Measurements from ENCODE around the gene VCL. TPM values are rescaled to one million over a fixed set of nuclear protein-coding genes. Genes with fewer than 3 reads are reported as not detected.
"Not testable (repeated sequence)": the region's sequence is repeated elsewhere in the genome, so short reads cannot be mapped to it uniquely, and the experiment has no call there.

Gene VCL
- total RNA-seq (2014; rRNA removed; shearing (Covaris generic)) = 47.1 and 53.0 TPM in 2 replicates

GRCh38 chr10:73997787-73998622 is at the start of gene VCL:
TSS of gene VCL (plus strand) at chr10:73998116. CDS start at chr10:73998208, 92 bp downstream.
- DNase-seq (ENCODE audit: low spot score) = peak; percentile 96

DNA sequence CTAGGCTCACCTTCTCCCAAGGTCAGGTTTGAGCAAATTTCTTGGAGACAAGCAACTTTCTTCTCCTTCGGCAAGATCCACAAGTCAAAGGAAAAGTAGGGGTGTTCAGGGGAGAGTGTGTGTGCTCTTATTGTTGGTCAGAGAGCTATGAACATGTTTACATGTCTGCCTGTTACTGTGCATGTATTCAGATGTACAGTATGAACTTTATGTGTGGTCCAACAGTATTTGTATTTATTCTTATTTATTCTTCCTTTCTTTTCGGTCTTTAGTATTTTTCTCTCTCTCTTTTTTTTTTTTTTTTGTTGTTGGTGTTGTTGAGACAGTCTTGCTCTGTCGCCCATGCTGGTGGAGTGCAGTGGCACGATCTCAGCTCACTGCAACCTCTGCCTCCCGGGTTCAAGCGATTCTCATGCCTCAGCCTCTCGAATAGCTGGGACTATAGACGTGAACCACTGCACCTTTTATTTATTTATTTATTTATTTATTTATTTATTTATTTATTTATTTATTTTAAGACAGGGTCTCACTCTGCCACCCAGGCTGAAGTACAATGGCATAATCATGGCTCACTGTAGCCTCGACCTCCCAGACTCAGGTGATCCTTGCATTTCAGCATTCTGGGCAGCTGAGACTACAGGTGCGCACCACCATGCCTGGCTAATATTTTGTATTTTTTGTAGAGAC is 48.8 kb upstream of the VCL start:
- DNase-seq (ENCODE audit: low spot score) = no peak

GRCh38 chr10:73950155-73950948 is 47.6 kb upstream of the VCL start:
- DNase-seq (ENCODE audit: low spot score) = no peak

GRCh38 chr10:73953665-73954064 is 44.3 kb upstream of the VCL start:
- peak; percentile 89 for DNase-seq (ENCODE audit: low spot score)

- DNase-seq (ENCODE audit: low spot score) = no peak
Observed at GRCh38 chr10:73954737-73955136, 43.2 kb upstream of the VCL start.

DNA sequence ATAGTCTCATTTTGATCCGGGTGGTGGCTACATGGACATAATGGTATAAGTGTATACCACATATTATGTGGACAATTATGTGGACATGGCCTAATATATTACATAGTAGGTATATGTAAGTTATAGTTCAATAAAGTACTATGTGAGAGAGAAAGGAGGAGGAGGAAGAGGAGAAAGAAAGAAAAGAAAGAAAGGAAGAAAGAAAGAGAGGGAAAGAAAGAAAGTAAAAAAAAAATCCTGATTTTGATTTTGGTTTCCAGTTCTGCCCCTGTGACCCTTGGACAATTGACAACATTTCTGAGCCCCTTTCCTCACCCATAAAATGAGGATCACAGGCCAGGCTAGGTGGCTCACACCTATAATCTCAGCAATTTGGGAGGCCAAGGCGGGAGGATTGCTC is 42.2 kb upstream of the VCL start:
- DNase-seq (ENCODE audit: low spot score) = no peak

DNA sequence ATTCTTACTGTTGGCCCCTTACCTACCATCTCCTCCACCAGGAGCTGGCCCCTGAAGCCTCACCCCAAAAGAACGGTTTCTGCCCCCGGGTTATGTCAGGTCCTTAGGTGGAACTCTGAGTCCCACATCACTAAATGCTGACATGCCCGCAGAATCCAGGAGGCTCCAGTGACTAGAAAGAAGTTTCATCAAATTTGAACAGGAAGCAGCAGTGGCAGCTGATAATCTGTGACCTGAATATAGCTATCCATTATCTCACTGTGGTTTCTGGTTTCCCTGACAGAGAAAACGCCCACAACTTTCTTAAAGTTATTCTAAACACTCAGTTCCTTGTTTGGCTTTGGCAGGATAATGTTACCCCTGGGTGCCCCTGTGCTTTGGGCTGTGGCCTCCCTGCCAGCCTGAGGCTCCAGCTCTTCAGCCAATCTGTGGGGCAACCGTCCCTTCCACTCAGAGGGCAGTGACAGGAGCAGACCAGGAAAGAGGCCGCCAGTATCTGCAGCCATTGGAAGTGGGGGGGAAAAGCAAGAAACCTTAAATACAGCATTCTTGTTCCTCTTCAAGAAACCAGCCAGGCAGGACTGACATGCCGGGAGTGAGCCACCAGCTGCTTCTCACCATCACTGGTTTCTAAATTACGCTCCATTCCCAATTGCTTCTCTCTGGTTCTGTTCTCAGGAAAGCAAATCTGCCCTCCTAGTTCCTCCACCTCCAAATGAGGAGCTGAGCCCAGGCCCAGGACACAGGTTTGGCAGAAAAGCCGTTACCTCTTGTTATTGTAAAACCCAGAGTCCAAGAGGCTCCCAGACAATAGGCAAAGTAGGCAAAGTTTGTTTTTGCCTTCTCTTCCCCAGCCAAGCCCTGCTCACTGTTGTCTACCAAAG is 41.2 kb upstream of the VCL start:
- peak; percentile 89 for DNase-seq (ENCODE audit: low spot score)

DNA sequence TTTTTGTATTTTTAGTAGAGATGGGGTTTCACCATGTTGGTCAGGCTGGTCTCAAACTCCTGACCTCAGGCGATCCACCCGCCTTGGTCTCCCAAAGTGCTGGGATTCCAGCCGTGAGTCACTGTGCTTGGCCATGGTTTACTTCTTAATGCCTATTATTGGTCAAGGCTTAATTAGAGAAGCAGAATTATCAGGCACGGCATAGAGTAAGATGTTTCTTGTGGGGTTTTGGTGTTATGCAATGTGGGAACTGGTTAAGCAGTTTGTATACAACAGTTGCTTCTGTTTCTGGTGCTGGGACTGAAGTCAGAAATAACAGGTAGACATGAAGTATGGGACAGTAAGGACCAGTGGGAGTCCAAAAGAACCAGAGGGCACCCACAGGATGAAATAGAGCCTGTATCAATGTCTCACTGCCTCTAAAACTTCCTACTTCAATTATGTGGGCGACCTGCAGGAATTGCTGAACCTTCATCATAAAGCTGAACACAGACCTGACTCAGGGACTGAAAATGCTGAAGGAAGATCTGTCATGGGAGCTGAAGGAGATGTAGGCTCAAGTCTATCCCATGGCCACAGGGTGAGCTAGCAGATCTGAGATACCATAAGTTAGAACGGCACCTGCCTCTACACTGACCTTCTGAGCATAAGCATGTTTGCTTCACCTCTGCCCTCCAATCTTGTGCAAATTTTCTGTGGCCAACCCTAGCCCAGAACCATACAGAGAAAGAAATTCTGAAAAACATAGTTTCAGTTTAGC is 38.3 kb upstream of the VCL start:
- DNase-seq (ENCODE audit: low spot score) = peak; percentile 66

GRCh38 chr10:73962386-73962785 is 35.5 kb upstream of the VCL start:
- no peak for DNase-seq (ENCODE audit: low spot score)

GRCh38 chr10:73963533-73963932 is 34.4 kb upstream of the VCL start:
- DNase-seq (ENCODE audit: low spot score) = not testable (repeated sequence)

- DNase-seq (ENCODE audit: low spot score) = no peak
Observed at GRCh38 chr10:73964743-73965142, 33.2 kb upstream of the VCL start.

DNA sequence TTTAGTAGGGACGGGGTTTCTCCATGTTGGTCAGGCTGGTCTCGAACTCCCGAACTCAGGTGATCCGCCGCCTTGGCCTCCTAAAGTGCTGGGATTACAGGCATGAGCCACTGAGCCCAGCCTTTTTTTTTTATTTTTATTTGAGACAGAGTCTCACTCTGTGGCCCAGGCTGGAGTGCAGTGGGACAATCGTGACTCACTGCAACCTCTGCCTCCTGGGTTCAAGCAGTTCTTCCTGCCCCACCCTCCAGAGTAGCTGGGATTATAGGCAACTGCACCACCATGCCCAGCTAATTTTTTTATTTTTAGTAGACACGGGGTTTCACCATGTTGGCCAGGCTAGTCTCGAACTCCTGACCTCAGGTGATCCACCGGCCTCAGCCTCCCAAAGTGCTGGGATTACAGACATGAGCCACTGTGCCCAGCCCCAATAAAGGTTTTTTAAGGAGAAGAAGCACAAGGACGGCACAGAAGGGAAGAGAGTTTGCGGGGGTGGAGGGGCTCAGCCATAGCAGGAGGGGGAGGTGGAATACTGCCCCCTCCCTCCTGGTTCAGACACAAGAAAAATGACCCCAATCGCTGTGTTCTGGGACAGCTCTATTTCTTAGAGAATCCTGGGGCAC is 32.5 kb upstream of the VCL start:
- DNase-seq (ENCODE audit: low spot score) = not testable (repeated sequence)

GRCh38 chr10:73965890-73966768 is 31.8 kb upstream of the VCL start:
- peak; percentile 99 for DNase-seq (ENCODE audit: low spot score)

DNA sequence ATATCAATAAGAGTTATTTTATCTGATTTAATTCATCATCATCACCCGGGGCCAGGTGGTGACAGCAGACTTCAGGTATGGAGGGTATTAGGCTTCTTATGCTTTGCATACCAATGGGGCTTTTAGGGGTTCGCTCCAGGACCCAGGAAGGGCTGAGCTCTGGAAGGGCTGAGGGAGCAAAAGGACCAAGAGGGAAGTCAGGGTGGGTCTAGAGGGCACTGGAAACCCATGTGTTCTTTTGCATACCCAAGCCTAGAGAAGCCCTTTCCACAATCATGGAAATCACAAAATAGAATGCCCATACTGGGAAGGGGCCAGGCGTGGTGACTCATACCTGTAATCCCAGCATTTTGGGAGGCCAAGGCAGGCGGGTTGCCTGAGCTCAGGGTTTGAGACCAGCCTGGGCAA is 30.9 kb upstream of the VCL start:
- no peak for DNase-seq (ENCODE audit: low spot score)

- no peak for DNase-seq (ENCODE audit: low spot score)
Observed at GRCh38 chr10:73967544-73967943, 30.4 kb upstream of the VCL start.

DNA sequence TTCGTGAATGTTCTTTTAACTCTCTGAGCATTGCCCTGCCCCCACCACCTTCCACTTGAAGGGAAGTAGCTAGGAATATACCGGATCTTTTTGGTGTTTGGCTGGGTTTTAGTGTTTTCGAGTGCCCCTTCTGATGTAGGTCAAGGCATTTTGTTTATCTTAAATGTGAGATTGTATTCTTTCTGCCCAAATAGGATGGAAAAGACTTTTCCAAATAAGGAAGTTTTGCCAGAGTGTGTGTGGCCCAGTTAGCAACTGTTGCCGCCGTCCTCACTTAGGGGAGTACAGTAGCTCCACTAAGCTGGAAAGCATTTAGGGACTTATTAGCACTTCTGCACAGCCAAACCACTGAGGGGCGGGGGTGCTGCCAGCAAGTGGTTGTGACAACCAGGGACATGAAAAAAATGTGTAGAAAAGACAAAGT is 29.8 kb upstream of the VCL start:
- peak; percentile 59 for DNase-seq (ENCODE audit: low spot score)

GRCh38 chr10:73969224-73969841 is 28.6 kb upstream of the VCL start:
- DNase-seq (ENCODE audit: low spot score) = no peak

DNA sequence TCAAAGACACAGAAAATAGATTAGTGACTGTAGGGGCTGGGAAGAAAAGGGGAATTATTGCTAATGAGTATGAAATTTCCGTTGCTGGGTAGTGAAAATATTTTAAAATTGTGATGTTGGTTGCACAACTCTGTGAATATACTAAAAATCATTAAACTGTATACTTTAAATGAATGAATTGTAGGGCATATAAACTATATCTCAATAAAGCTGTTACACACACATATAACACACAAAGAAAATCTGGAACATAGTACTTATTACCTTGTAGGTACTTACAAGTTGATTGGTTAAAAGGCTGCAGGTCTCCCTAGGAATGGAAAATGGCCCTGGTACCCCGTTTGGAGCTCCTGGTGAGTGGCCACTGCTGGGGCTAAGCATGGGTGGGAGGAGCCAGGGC is 27.1 kb upstream of the VCL start:
- DNase-seq (ENCODE audit: low spot score) = no peak
